Mesenchymal stem cell (in vitro differentiated cells and primary cell): ENCODE results near the gene ZNF221.
"Not testable (repeated sequence)": the region's sequence is repeated elsewhere in the genome, so short reads cannot be mapped to it uniquely, and the experiment has no call there.

Experiments
- DNase-seq: peaks from one replicate; pipeline ENCODE4 v3.0.0-alpha.2; 2013
- H2AFZ ChIP-seq: one replicate; pipeline ENCODE4 v1.6.1; 2013; ENCODE audit warnings: low read depth, mild to moderate bottlenecking, control low read depth, inconsistent platforms, low read length, moderate library complexity
- H2AK5ac ChIP-seq: 2 replicates; pipeline ENCODE4 v1.6.1; 2013; ENCODE audit warnings: low read length, moderate library complexity, mild to moderate bottlenecking, inconsistent platforms; ENCODE audit not compliant: severe bottlenecking
- H2BK120ac ChIP-seq: one replicate; pipeline ENCODE4 v1.6.1; 2013; ENCODE audit warnings: low read depth, mild to moderate bottlenecking, inconsistent platforms, low read length, moderate library complexity
- H2BK12ac ChIP-seq, 2 experiments: one replicate each; pipeline ENCODE4 v1.6.1; 2013; ENCODE audit warnings: inconsistent platforms in 2 of 2, low read length in 2 of 2, mild to moderate bottlenecking in 2 of 2, moderate library complexity in 2 of 2, control low read depth in 1 of 2
- H2BK15ac ChIP-seq: one replicate; pipeline ENCODE4 v1.6.1; 2013; ENCODE audit warnings: mild to moderate bottlenecking, low read depth, inconsistent platforms; ENCODE audit not compliant: poor library complexity, severe bottlenecking
- H2BK5ac ChIP-seq: 2 replicates; pipeline ENCODE4 v1.6.1; 2013; ENCODE audit warnings: low read depth, mild to moderate bottlenecking, low read length, control low read depth, inconsistent platforms; ENCODE audit not compliant: poor library complexity, severe bottlenecking
- H3K14ac ChIP-seq, 2 experiments: one replicate each; pipeline ENCODE4 v1.6.1; 2013; ENCODE audit warnings: inconsistent platforms in 2 of 2, low read length in 2 of 2, control low read depth in 1 of 2, mild to moderate bottlenecking in 1 of 2, moderate library complexity in 1 of 2
- H3K18ac ChIP-seq, 2 experiments: one replicate each; pipeline ENCODE4 v1.6.1; 2013; ENCODE audit warnings: inconsistent platforms in 2 of 2, low read length in 2 of 2, control low read depth in 1 of 2, low read depth in 1 of 2, mild to moderate bottlenecking in 1 of 2
- H3K23ac ChIP-seq, 2 experiments: one replicate each; pipeline ENCODE4 v1.6.1; 2013; ENCODE audit warnings: inconsistent platforms in 2 of 2, low read length in 2 of 2, mild to moderate bottlenecking in 2 of 2, moderate library complexity in 2 of 2, control low read depth in 1 of 2
- H3K27ac ChIP-seq: 2 replicates; pipeline ENCODE4 v1.5.1; 2013; ENCODE audit warnings: mild to moderate bottlenecking, moderate library complexity, low read length, control low read depth, inconsistent platforms; ENCODE audit not compliant: poor library complexity, severe bottlenecking
- H3K27me3 ChIP-seq, 2 experiments: 2 replicates each; pipeline versions ENCODE4 v1.6.1 to v1.7.0; 2013; ENCODE audit warnings: low read length in 2 of 2, mild to moderate bottlenecking in 2 of 2, moderate library complexity in 2 of 2, control low read depth in 1 of 2, inconsistent platforms in 1 of 2; ENCODE audit not compliant: control insufficient read depth in 1 of 2, insufficient read depth in 1 of 2
- H3K36me3 ChIP-seq, 2 experiments: 2 replicates each; pipeline versions ENCODE4 v1.6.1 to v1.7.0; 2013; ENCODE audit warnings: low read length in 2 of 2, control low read depth in 1 of 2, inconsistent platforms in 1 of 2, low read depth in 1 of 2, mild to moderate bottlenecking in 1 of 2; ENCODE audit not compliant: insufficient read depth in 2 of 2, control insufficient read depth in 1 of 2
- H3K4ac ChIP-seq, 2 experiments: one replicate each; pipeline ENCODE4 v1.6.1; 2013; ENCODE audit warnings: inconsistent platforms in 2 of 2, low read length in 2 of 2, mild to moderate bottlenecking in 2 of 2, moderate library complexity in 2 of 2, control low read depth in 1 of 2, low read depth in 1 of 2
- H3K4me1 ChIP-seq: 2 replicates; pipeline ENCODE4 v1.6.1; 2013; ENCODE audit warnings: low read depth, low read length, control low read depth; ENCODE audit not compliant: control insufficient read depth, insufficient read depth
- H3K4me2 ChIP-seq: 2 replicates; pipeline ENCODE4 v1.6.1; 2013; ENCODE audit warnings: low read length, mild to moderate bottlenecking, inconsistent platforms; ENCODE audit not compliant: poor library complexity, severe bottlenecking
- H3K4me3 ChIP-seq, 2 experiments: 2 replicates each; pipeline versions ENCODE4 v1.5.1 to v1.7.0; 2013; ENCODE audit warnings: low read length in 2 of 2, mild to moderate bottlenecking in 2 of 2, control low read depth in 1 of 2, low read depth in 1 of 2; ENCODE audit not compliant: insufficient read depth in 1 of 2
- H3K79me1 ChIP-seq: replicated peaks from 2 replicates; pipeline ENCODE4 v1.6.1; 2013; ENCODE audit warnings: mild to moderate bottlenecking, control low read depth, low read length, inconsistent platforms; ENCODE audit not compliant: poor library complexity, severe bottlenecking
- H3K9ac ChIP-seq: 2 replicates; pipeline ENCODE4 v1.7.0; 2013; ENCODE audit warnings: mild to moderate bottlenecking, low read length, moderate library complexity
- H3K9me3 ChIP-seq: 2 replicates; pipeline ENCODE4 v1.7.0; 2013; ENCODE audit warnings: mild to moderate bottlenecking, low read length; ENCODE audit not compliant: control insufficient read depth
- H4K8ac ChIP-seq: one replicate; pipeline ENCODE4 v1.6.1; 2013; ENCODE audit warnings: inconsistent platforms, mild to moderate bottlenecking, low read length, moderate library complexity
- H4K91ac ChIP-seq: one replicate; pipeline ENCODE4 v1.6.1; 2013; ENCODE audit warnings: mild to moderate bottlenecking, low read length, inconsistent platforms
- WGBS: methylation state at CpG from one replicate; pipeline ENCODE4 v1.1.7; 2013; ENCODE audit warnings: mixed read lengths; 5-methylcytosine and 5-hydroxymethylcytosine counted together

The ZNF221 gene

DNA sequence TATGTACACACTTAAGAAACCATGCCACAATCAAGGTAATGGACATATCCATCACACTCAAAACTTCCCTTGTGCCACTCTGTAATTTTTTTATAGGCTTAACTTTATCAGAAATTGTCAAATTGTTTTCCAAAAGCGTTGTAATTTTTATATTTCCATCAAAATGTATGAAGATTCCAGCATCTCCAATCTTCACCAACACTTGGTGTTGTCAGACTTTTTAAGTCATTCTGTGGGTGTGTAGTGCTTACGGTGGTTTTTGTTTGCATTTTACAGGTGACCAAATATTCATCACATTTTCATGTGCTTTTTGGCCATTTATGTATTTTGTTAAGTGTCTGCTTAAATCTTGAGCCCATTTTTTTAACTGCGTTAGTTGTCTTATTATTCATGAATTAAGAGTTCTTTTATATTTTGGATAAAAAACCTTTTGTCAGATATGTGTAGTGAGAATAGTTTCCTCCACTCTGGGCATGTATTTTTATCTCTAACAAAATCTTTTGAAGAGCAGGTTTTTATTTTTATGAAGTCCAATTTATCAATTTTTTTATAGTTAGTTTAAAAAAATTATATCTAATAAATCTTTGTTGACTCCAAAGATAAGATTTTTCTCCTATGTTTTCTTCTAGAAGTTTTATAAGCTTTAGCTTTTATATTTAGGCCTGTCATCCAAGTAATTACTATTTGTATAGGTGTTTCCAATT, 11.3 kb upstream of the ZNF221 start:
- H2AFZ ChIP-seq = no peak overlapping the region
- no peak overlapping the region for H4K91ac ChIP-seq
- H3K4me3 ChIP-seq = no peak overlapping the region
- no peaks in the 10 kb centered on the region for H3K36me3 ChIP-seq
- peaks cover 8% of the 10 kb centered on the region for H3K9me3 ChIP-seq
- H3K4me1 ChIP-seq = no peaks in the 10 kb centered on the region
- no peaks in the 10 kb centered on the region for H3K27me3 ChIP-seq
- no peak overlapping the region for H3K4me2 ChIP-seq
- no peak overlapping the region for H2AK5ac ChIP-seq
- H3K4ac ChIP-seq = no peak overlapping the region
- H3K79me1 ChIP-seq = no peaks in the 10 kb centered on the region
- no peak overlapping the region for H3K18ac ChIP-seq
- no peak overlapping the region for H3K23ac ChIP-seq
- H2BK120ac ChIP-seq = no peak overlapping the region
- no peak overlapping the region for H3K27ac ChIP-seq
- H2BK5ac ChIP-seq = no peak overlapping the region
- DNase-seq = no peak
- H3K14ac ChIP-seq = no peak overlapping the region
- no peak overlapping the region for H2BK15ac ChIP-seq
- no peak overlapping the region for H3K9ac ChIP-seq
- WGBS = no CpG with 5 or more reads among the region's 3 CpGs
- H2BK12ac ChIP-seq = no peak overlapping the region
- no peak overlapping the region for H4K8ac ChIP-seq

GRCh38 chr19:43940719-43941118, 10.3 kb upstream of the ZNF221 start:
- H3K36me3 ChIP-seq = no peaks in the 10 kb centered on the region
- H3K18ac ChIP-seq = no peak overlapping the region
- H2BK120ac ChIP-seq = no peak overlapping the region
- H3K79me1 ChIP-seq = no peaks in the 10 kb centered on the region
- no peak overlapping the region for H2BK5ac ChIP-seq
- 87% methylated on average over 1 of the region's 4 CpGs for WGBS
- H3K4me3 ChIP-seq = no peak overlapping the region
- no peak overlapping the region for H3K27ac ChIP-seq
- no peak overlapping the region for H4K8ac ChIP-seq
- H3K4me1 ChIP-seq = no peaks in the 10 kb centered on the region
- H3K27me3 ChIP-seq = no peaks in the 10 kb centered on the region
- DNase-seq = no peak
- H2BK15ac ChIP-seq = no peak overlapping the region
- H3K14ac ChIP-seq = no peak overlapping the region
- H3K4ac ChIP-seq = no peak overlapping the region
- H3K9ac ChIP-seq = no peak overlapping the region
- H2BK12ac ChIP-seq = no peak overlapping the region
- no peak overlapping the region for H4K91ac ChIP-seq
- H2AK5ac ChIP-seq = no peak overlapping the region
- H2AFZ ChIP-seq = no peak overlapping the region
- no peak overlapping the region for H3K23ac ChIP-seq
- H3K9me3 ChIP-seq = peaks cover 8% of the 10 kb centered on the region
- H3K4me2 ChIP-seq = no peak overlapping the region

DNA sequence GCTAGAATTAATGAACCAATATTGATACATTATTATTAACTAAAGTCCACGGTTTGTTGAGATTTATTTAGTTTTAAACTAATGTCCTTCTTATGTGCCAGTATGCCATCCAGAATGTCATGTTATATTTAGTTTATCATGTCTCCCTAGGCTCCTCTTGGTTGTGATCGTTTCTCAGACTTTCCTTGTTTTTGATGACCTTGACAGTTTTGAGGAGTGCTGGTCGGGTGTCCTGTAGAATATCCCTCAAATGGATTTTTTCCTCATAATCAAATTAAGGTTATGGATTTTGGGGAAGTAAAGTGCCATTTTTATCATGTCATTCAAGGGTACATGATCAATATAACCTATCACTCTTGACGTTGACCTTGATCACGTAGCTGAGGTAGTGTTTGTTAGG, 9.8 kb upstream of the ZNF221 start:
- WGBS = 66% methylated on average over 2 of the region's 5 CpGs
- H2AK5ac ChIP-seq = no peak overlapping the region

GRCh38 chr19:43947412-43947811, 3.6 kb upstream of the ZNF221 start:
- not testable (repeated sequence) for H2BK5ac ChIP-seq, H3K18ac ChIP-seq, H3K9ac ChIP-seq, DNase-seq, H2BK120ac ChIP-seq, H2BK15ac ChIP-seq, H3K4me2 ChIP-seq, H2BK12ac ChIP-seq, H4K91ac ChIP-seq, H3K4me1 ChIP-seq, H3K23ac ChIP-seq, H3K27me3 ChIP-seq, H3K36me3 ChIP-seq, H2AK5ac ChIP-seq, H3K79me1 ChIP-seq, H4K8ac ChIP-seq, H2AFZ ChIP-seq, H3K4ac ChIP-seq, H3K14ac ChIP-seq, H3K27ac ChIP-seq, H3K4me3 ChIP-seq
- WGBS = 0% methylated on average over 1 of the region's 1 CpG
- peaks cover 16% of the 10 kb centered on the region for H3K9me3 ChIP-seq

More for the DNA sequence above, 9.8 kb upstream of the ZNF221 start:
- no peak overlapping the region for H3K14ac ChIP-seq
- no peak overlapping the region for H2BK5ac ChIP-seq
- H2BK12ac ChIP-seq = no peak overlapping the region
- H3K27me3 ChIP-seq = no peaks in the 10 kb centered on the region
- H4K91ac ChIP-seq = no peak overlapping the region
- no peak for DNase-seq
- no peak overlapping the region for H3K4me3 ChIP-seq
- H3K36me3 ChIP-seq = no peaks in the 10 kb centered on the region
- H2BK15ac ChIP-seq = no peak overlapping the region
- peaks cover 8% of the 10 kb centered on the region for H3K9me3 ChIP-seq
- no peak overlapping the region for H3K27ac ChIP-seq
- H2AFZ ChIP-seq = no peak overlapping the region
- no peak overlapping the region for H2BK120ac ChIP-seq
- no peak overlapping the region for H3K4ac ChIP-seq
- no peak overlapping the region for H4K8ac ChIP-seq
- no peak overlapping the region for H3K4me2 ChIP-seq
- H3K79me1 ChIP-seq = no peaks in the 10 kb centered on the region
- H3K18ac ChIP-seq = no peak overlapping the region
- no peaks in the 10 kb centered on the region for H3K4me1 ChIP-seq
- H3K9ac ChIP-seq = no peak overlapping the region
- no peak overlapping the region for H3K23ac ChIP-seq
